ENCODE results near the gene ARL15. TPM values are rescaled to one million over a fixed set of nuclear protein-coding genes. Genes with fewer than 3 reads are reported as not detected.
A peak's percentile ranks its signal among the peaks of the same experiment; 100 is the strongest.
"Not testable (repeated sequence)": the region's sequence is repeated elsewhere in the genome, so short reads cannot be mapped to it uniquely, and the experiment has no call there.

The ARL15 gene
- total RNA-seq, 1 donor from 2014 or later, result 56.6 TPM

DNA sequence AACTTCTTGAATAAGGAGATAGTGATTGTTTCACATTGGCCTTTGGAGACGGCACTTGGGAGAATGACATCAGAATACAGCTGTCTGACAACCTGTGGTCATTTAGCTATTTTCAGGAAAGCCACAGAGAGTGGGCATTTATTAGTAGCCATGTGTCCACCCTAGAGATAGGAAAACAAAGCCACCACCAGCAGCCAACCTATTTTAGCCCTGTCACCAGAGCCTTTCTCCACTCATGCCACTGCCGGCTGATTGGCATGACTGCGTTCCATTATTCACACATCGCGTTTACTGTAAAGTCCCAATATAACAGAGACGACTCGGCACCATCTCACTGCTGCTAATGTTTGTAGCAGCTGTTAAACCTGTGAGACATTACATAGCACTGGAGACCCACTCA is 419.9 kb downstream of the ARL15 start:
- no peak for DNase-seq

DNA sequence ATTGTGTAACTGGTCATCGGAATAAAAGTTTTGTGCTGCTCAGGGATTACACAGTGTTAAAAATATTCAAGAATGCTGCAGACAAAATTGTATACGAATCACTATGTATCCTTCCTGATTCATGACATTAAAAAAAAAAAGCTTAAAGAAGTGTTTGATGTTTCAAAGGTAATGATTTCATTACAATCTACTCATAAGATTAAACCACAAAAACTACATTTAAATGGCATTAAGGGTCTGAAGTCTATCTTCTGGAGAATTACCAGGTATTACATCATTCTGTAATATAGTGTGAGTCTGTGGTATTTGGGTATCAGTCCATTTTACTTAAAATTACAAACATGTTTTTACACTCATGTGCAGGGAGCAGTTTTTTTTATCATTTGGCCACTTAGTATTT is 425.5 kb downstream of the ARL15 start:
- no peak for DNase-seq

DNA sequence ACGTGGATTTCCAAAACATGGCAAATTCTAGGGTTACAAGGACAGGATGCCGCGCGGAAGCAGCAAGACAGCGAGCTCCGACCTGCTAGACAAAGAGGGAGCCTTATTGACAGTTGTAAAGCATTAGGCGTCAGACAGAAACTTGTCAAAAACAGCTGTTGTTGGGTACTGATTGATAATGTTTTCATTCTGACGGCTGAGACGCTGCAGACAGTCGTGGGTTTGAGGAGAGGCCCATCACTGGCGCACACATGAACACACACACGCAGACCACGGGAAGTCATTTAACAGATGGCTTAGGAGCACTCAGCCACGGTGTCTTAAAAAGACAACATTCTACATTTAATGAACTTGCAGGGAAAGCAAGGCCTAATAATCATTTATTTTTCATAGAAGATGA is 426.0 kb downstream of the ARL15 start:
- DNase-seq, result peak; percentile 12

- DNase-seq, result no peak
Measured at GRCh38 chr5:53882676-53883031, 427.7 kb downstream of the ARL15 start.

DNA sequence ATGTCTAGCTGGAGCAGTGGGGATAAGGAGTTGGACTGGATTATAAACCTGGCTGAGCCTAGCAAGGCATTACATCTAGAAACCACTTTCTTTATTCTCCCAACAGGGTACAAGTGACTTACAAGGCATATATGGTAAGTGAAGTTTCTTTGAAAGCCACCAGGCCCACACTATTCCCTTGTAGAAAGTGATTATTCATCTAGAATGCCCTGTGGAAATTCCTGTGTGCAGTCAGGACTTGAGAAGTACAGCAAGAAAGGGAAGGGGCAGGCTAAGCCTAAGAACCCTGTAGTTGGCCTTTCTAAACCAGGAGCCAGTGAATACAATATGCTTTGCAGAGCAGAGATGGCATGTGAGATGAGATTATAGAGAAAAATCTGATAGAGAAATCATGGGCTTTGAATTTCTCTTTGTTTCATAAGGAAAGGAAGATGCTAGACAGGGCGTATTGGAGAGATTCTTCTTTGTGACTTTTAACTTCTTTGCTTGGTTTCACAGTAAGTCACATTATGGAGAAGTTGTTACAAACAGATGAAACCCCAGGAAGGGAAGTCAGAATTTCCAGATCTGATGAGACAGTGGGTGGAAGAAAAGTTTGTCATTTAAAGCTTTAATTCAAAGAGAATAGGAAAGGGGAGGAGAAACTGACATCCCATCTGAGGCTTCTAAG is 428.2 kb downstream of the ARL15 start:
- no peak for DNase-seq

GRCh38 chr5:53879708-53880323 is 430.6 kb downstream of the ARL15 start:
- DNase-seq, result peak; percentile 37

DNA sequence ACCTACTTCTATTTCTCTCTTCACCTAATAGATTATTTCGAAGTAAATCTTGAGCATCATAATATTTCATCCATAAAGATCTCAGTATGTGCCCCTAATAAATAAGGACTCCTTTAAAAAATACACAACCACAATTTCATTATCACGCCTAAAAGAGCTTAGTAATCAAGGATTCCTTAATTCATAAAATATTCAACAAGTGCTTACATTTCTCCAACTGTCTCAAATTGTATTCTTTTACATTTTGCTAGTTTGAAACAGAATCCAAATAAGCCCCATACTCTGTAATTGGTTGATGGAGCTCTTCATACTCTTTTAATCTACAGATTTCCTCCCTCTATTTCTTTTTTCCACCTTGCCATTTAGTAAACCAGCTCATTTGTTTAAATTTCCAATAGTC is 432.4 kb downstream of the ARL15 start:
- DNase-seq, result no peak

DNA sequence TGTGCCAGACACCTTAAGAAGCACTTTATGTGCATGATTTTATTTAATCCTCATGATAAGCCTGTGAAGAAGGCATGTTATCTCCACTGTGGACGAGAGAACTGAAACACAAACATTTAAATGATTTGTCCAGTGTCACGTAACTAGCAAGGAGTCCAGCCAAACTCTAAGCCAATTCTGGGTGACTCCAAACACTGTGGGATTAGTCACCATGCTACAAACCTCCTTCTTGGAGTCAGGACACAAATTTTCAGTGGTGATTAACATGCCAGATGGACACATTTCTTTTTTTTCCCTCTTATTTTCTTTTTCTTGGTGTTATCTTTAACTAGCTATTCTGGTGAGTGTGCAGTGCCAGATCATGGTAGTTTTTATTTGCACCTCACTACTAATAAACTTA is 433.1 kb downstream of the ARL15 start:
- DNase-seq, result no peak

- no peak for DNase-seq
Measured at GRCh38 chr5:53874409-53874808, 436.0 kb downstream of the ARL15 start.

DNA sequence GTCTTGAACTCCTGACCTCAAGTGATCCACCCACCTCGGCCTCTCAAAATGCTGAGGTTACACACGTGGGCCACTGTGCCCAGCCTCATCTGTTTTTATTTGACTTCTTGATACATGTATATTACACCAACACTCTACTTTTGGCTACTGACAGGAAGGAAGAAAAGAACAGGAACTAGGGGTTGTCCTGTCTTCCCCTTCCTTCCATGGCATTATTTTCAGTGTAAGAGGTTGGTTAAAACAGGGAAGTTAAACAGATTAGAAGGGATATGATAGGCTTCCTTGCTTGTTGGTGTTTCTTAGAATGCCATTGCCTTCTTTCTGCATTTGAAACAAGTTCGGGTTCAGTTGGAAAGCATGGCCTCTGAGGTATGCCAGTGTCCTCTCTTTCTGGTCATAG is 437.1 kb downstream of the ARL15 start:
- no peak for DNase-seq

- no peak for DNase-seq
Measured at GRCh38 chr5:53871775-53872174, 438.6 kb downstream of the ARL15 start.

- DNase-seq, result no peak
Measured at GRCh38 chr5:53871050-53871449, 439.3 kb downstream of the ARL15 start.

GRCh38 chr5:53858700-53859456 is 451.5 kb downstream of the ARL15 start:
- DNase-seq, result no peak

- no peak for DNase-seq
Measured at GRCh38 chr5:53856506-53856905, 453.9 kb downstream of the ARL15 start.

- DNase-seq, result not testable (repeated sequence)
Measured at GRCh38 chr5:53836851-53837430, 473.4 kb downstream of the ARL15 start.

DNA sequence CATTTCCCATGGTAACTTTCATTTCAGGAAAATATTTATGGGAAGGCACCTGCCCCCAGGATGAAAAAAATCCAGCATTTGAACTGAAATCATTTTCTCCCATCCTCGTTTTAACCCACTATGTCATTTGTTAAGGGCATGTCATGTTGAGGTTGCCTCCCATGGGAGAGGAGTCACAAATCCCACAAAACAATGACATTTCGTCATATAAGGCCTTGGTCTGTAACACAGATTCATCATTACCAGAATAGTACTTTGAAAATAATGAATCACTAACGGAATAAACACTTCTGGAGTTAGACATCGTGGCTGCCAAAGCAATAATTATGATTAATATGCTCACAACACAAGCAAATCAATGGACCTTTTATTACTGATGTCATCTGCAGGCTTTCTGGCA is 475.9 kb downstream of the ARL15 start:
- no peak for DNase-seq

Small RNA genes lying within 50 kb of the gene (small RNA-seq; reads per million reads assigned to genes)
- gene AC008873.1 (ENCODE audit: low replicate concordance) (not detected), gene MIR4459 (ENCODE audit: low replicate concordance) (not detected), gene MIR581 (ENCODE audit: low replicate concordance) (0.11 reads per million), gene RNU6-272P (ENCODE audit: low replicate concordance) (not detected)

Other genes starting within 250 kb of the ARL15 start
- 257 TPM for gene HSPB3, start 145.1 kb upstream of the ARL15 start, total RNA-seq
- gene SNX18, start 207.2 kb upstream of the ARL15 start, total RNA-seq, result 36.4 TPM